ENCODE results near the gene LTK.

- TF ChIP-seq POLR2A (IDR thresholded peaks at IDR 0.05) (no peak), EP300 (IDR thresholded peaks at IDR 0.05) (no peak), POLR2AphosphoS5 (IDR thresholded peaks at IDR 0.05) (no peak)
- TF ChIP-seq, protein P1, sequence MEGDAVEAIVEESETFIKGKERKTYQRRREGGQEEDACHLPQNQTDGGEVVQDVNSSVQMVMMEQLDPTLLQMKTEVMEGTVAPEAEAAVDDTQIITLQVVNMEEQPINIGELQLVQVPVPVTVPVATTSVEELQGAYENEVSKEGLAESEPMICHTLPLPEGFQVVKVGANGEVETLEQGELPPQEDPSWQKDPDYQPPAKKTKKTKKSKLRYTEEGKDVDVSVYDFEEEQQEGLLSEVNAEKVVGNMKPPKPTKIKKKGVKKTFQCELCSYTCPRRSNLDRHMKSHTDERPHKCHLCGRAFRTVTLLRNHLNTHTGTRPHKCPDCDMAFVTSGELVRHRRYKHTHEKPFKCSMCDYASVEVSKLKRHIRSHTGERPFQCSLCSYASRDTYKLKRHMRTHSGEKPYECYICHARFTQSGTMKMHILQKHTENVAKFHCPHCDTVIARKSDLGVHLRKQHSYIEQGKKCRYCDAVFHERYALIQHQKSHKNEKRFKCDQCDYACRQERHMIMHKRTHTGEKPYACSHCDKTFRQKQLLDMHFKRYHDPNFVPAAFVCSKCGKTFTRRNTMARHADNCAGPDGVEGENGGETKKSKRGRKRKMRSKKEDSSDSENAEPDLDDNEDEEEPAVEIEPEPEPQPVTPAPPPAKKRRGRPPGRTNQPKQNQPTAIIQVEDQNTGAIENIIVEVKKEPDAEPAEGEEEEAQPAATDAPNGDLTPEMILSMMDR (IDR thresholded peaks at IDR 0.05) = no peak
Observed at GRCh38 chr15:41546851-41547786, 33.5 kb upstream of the LTK start.

Data from stomach (tissue), 4 donors.